ENCODE data around the gene SPIN1. TPM values are rescaled to one million over a fixed set of nuclear protein-coding genes. Genes with fewer than 3 reads are reported as not detected.

Gene SPIN1
- total RNA-seq (2014; rRNA removed) (37.9 and 46.2 TPM in 2 replicates), Bru-seq, nascent RNA (percentile 87 among the genes with signal in this experiment), BruChase-seq, experiment 1, labeled RNA remaining after a 6-hour chase (percentile 88 among the genes with signal in this experiment), BruChase-seq, experiment 2, labeled RNA remaining after a 2-hour chase (percentile 85 among the genes with signal in this experiment)
- long read RNA-seq, full-length matches to known transcripts: 80 of 164 reads
- long read RNA-seq, partial matches to known transcripts: 7 of 164 reads
- long read RNA-seq, other reads (novel, unspliced or antisense): 77 of 164 reads

GRCh38 chr9:88388203-88388885 is at the start of gene SPIN1:
TSS of gene SPIN1 (plus strand) at chr9:88388444. CDS start at chr9:88426540, 38,096 bp downstream.
- H3K27ac ChIP-seq (ENCODE audit: low read length): peak within 1 kb of the TSS; percentile 84
- peaks cover 11% of the 10 kb centered on the region for H3K4me1 ChIP-seq (ENCODE audit: insufficient read depth, low read length)
- BruUV-seq (replicated peaks): no TSS peak
- H3K9ac ChIP-seq (ENCODE audit: low read length): peak within 1 kb of the TSS; percentile 86
- H3K4me2 ChIP-seq (ENCODE audit: low read length): peak within 1 kb of the TSS; percentile 95
- peaks cover 7% of the 10 kb centered on the region; the same call in 1 of the 2 replicates for H3K36me3 ChIP-seq (ENCODE audit: low read depth, low read length)
- no peaks in the 10 kb centered on the region for H3K9me3 ChIP-seq (ENCODE audit: low read length)
- CTCF ChIA-PET: no interaction called here
- peak within 1 kb of the TSS; percentile 91 for H2AFZ ChIP-seq (ENCODE audit: low read length)
- peaks cover 19% of the 10 kb centered on the region; the same call in 1 of the 2 replicates for H4K20me1 ChIP-seq (ENCODE audit: low read length)
- ATAC-seq (peak; percentile 86), DNase-seq (peak; percentile 76)
- H3F3A ChIP-seq (ENCODE audit: low read length, unreplicated experiment): no peaks in the 10 kb centered on the region
- intact Hi-C loops (cut with micrococcal nuclease): loop anchor here (1.0 to 10.0 kb wide), 4 partner anchors 116 to 284 kb away; no protein-coding TSS in a partner anchor
- no peaks in the 10 kb centered on the region for H3K27me3 ChIP-seq (ENCODE audit: low read length)
- no peak for TF ChIP-seq EZH2 (IDR thresholded peaks at IDR 0.05; ENCODE audit: low read length, unreplicated experiment)
- TF ChIP-seq CTCF (conservative IDR thresholded peaks at IDR 0.05; ENCODE audit: low read depth, low read length): no peak
- no peak for TF ChIP-seq EZH2phosphoT487 (IDR thresholded peaks at IDR 0.05; ENCODE audit: borderline replicate concordance, low read length)
- H3K9me2 ChIP-seq (replicated peaks; ENCODE audit: low read length): no peaks in the 10 kb centered on the region
- POLR2A ChIA-PET (ENCODE audit: unreplicated experiment): interaction anchor here (0.5 kb wide), 2 partner anchors 118 to 147 kb away, joined by 10 to 13 read pairs; partner anchors contain the start of gene NXNL2
- H3K79me2 ChIP-seq (ENCODE audit: low read length): peaks cover 63% of the 10 kb centered on the region
- H3K4me3 ChIP-seq (ENCODE audit: low read length): peak within 1 kb of the TSS; percentile 98

- H3K27me3 ChIP-seq (ENCODE audit: low read length): no peaks in the 10 kb centered on the region
- ChIA-PET CTCF (no interaction called here), POLR2A (ENCODE audit: unreplicated experiment) (no interaction called here)
- no peak overlapping the region for H3K4me2 ChIP-seq (ENCODE audit: low read length)
- H4K20me1 ChIP-seq (ENCODE audit: low read length): no peaks in the 10 kb centered on the region
- TF ChIP-seq EZH2phosphoT487 (IDR thresholded peaks at IDR 0.05; ENCODE audit: borderline replicate concordance, low read length): no peak
- no peak for TF ChIP-seq EZH2 (IDR thresholded peaks at IDR 0.05; ENCODE audit: low read length, unreplicated experiment)
- no peak for TF ChIP-seq CTCF (conservative IDR thresholded peaks at IDR 0.05; ENCODE audit: low read depth, low read length)
- H3K9ac ChIP-seq (ENCODE audit: low read length): no peak overlapping the region
- H2AFZ ChIP-seq (ENCODE audit: low read length): no peak overlapping the region
- no peak overlapping the region for H3K27ac ChIP-seq (ENCODE audit: low read length)
- H3F3A ChIP-seq (ENCODE audit: low read length, unreplicated experiment): no peaks in the 10 kb centered on the region
- no peaks in the 10 kb centered on the region for H3K9me3 ChIP-seq (ENCODE audit: low read length)
- no peaks in the 10 kb centered on the region for H3K79me2 ChIP-seq (ENCODE audit: low read length)
- peaks cover 3% of the 10 kb centered on the region for H3K4me1 ChIP-seq (ENCODE audit: insufficient read depth, low read length)
- intact Hi-C loops (cut with micrococcal nuclease): no loop called here
- DNase-seq (no peak), ATAC-seq (no peak)
- no TSS peak for BruUV-seq (replicated peaks)
- no peaks in the 10 kb centered on the region for H3K9me2 ChIP-seq (replicated peaks; ENCODE audit: low read length)
- H3K4me3 ChIP-seq (ENCODE audit: low read length): no peak overlapping the region
- no peaks in the 10 kb centered on the region for H3K36me3 ChIP-seq (ENCODE audit: low read depth, low read length)
Measured at GRCh38 chr9:88339317-88339716, 48.9 kb upstream of the SPIN1 start.
